Melanocyte of skin (primary cell): Measurements from ENCODE around the gene OR10AD1. TPM values are rescaled to one million over a fixed set of nuclear protein-coding genes. Genes with fewer than 3 reads are reported as not detected.

Experiments used
- total RNA-seq, 2 donors: library from RNA; depleted of rRNA; stranded (reverse); fragments of >200 nt; gene quantifications; 2 replicates each; pipeline ENCODE4 v1.2.3, GENCODE V29; 2012

OR10AD1 gene
- not detected for total RNA-seq

GRCh38 chr12:48203192-48203591 is at the start of gene OR10AD1:
Gene OR10AD1, minus strand, starts transcription at chr12:48203292. Its CDS starts 0 bp downstream, at chr12:48203292.

GRCh38 chr12:48183091-48183875 is 19.8 kb downstream of the OR10AD1 start, which contains the start of gene CCDC184:
Gene CCDC184, plus strand, starts transcription at chr12:48183644. Its CDS starts 479 bp downstream, at chr12:48184123.

GRCh38 chr12:48157018-48157888 is 45.8 kb downstream of the OR10AD1 start, which contains the start of gene ASB8:
Gene ASB8, minus strand, starts transcription at chr12:48157515. Its CDS starts 4,019 bp downstream, at chr12:48153496.

Other genes with a start within 250 kb of the OR10AD1 start
- 100 to 1,000 TPM in 1 of 2 donors, 10 to 100 TPM in 1; 78.1 to 144 TPM for gene TMEM106C, start 239.7 kb downstream of the OR10AD1 start, total RNA-seq
- under 1 TPM; under 0.01 to 1.00 TPM for gene COL2A1, start 198.8 kb downstream of the OR10AD1 start, total RNA-seq
- 10 to 100 TPM; 24.1 to 29.3 TPM for gene SENP1, start 97.2 kb downstream of the OR10AD1 start, total RNA-seq
- 100 to 1,000 TPM; 104 to 111 TPM for gene PFKM, start 83.9 kb downstream of the OR10AD1 start, total RNA-seq
- gene ASB8, start 45.8 kb downstream of the OR10AD1 start, total RNA-seq: 10 to 100 TPM; 20.3 to 21.3 TPM
- gene CCDC184, start 19.6 kb downstream of the OR10AD1 start, total RNA-seq: under 1 TPM; under 0.01 to 0.34 TPM
- gene ZNF641, start 147.6 kb upstream of the OR10AD1 start, total RNA-seq: 10 to 100 TPM; 10.3 TPM